ENCODE data around the gene UBE2S. TPM values are rescaled to one million over a fixed set of nuclear protein-coding genes. Genes with fewer than 3 reads are reported as not detected.
"Not testable (repeated sequence)": the region's sequence is repeated elsewhere in the genome, so short reads cannot be mapped to it uniquely, and the experiment has no call there.

Gene UBE2S
- total RNA-seq, result 1 to 10 TPM; 7.2 to 9.0 (median 8.9) TPM

DNA sequence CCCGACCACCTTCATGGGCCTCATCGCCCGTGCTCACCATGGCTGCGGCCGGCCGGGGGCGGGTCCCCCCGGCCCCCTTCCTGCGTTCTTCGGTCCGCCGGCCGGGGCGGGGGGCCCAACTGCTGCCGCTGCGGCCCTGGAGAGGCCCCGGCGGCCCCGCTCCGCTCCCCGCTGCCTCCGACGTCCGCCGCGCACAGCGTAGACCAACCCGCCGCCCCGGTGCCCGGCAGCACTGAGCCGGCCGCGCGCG, at the start of gene UBE2S:
UBE2S (minus strand) TSS at position 239 of the 250 bp plus-strand sequence; CDS start at position 40, 199 bp downstream.
- intact Hi-C loops (cut with DNase I; ENCODE audit: low total_unique reads); H3K36me3 ChIP-seq; DNase-seq (ENCODE audit: low spot score in 2 of 2); H3K9me3 ChIP-seq; H3K27me3 ChIP-seq; H3K4me1 ChIP-seq: not testable (repeated sequence)
- Histone ChIP-seq H3K4me3 (peak within 1 kb of the TSS; percentile 94 to 95 (median 95)), H3K27ac (peak within 1 kb of the TSS; percentile 93 to 99)
- peak in 2 of 3 donors; percentile 95 to 98 for TF ChIP-seq POLR2AphosphoS5 (IDR thresholded peaks at IDR 0.05)

- H3K4me1 ChIP-seq, result peaks cover 4 to 13% of the 10 kb centered on the region in 2 donors
- TF ChIP-seq POLR2AphosphoS5 (IDR thresholded peaks at IDR 0.05) (no peak), POLR2A (IDR thresholded peaks at IDR 0.05) (no peak)
- TF ChIP-seq, protein P1, sequence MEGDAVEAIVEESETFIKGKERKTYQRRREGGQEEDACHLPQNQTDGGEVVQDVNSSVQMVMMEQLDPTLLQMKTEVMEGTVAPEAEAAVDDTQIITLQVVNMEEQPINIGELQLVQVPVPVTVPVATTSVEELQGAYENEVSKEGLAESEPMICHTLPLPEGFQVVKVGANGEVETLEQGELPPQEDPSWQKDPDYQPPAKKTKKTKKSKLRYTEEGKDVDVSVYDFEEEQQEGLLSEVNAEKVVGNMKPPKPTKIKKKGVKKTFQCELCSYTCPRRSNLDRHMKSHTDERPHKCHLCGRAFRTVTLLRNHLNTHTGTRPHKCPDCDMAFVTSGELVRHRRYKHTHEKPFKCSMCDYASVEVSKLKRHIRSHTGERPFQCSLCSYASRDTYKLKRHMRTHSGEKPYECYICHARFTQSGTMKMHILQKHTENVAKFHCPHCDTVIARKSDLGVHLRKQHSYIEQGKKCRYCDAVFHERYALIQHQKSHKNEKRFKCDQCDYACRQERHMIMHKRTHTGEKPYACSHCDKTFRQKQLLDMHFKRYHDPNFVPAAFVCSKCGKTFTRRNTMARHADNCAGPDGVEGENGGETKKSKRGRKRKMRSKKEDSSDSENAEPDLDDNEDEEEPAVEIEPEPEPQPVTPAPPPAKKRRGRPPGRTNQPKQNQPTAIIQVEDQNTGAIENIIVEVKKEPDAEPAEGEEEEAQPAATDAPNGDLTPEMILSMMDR (IDR thresholded peaks at IDR 0.05), result no peak
- no peak overlapping the region for H3K4me3 ChIP-seq
- no peak for DNase-seq (ENCODE audit: low spot score in 2 of 2)
- no peaks in the 10 kb centered on the region for H3K9me3 ChIP-seq
- H3K27ac ChIP-seq, result no peak overlapping the region
- H3K27me3 ChIP-seq, result peaks cover 7 to 15% of the 10 kb centered on the region in 2 donors
- intact Hi-C loops (cut with DNase I; ENCODE audit: low total_unique reads), result loop anchor here (5.0 kb wide), 1 partner anchor 926 kb away; no protein-coding TSS in a partner anchor
- H3K36me3 ChIP-seq, result no peaks in the 10 kb centered on the region
These were observed 48.8 kb upstream of the UBE2S start for GRCh38 chr19:55456347-55456746.

DNA sequence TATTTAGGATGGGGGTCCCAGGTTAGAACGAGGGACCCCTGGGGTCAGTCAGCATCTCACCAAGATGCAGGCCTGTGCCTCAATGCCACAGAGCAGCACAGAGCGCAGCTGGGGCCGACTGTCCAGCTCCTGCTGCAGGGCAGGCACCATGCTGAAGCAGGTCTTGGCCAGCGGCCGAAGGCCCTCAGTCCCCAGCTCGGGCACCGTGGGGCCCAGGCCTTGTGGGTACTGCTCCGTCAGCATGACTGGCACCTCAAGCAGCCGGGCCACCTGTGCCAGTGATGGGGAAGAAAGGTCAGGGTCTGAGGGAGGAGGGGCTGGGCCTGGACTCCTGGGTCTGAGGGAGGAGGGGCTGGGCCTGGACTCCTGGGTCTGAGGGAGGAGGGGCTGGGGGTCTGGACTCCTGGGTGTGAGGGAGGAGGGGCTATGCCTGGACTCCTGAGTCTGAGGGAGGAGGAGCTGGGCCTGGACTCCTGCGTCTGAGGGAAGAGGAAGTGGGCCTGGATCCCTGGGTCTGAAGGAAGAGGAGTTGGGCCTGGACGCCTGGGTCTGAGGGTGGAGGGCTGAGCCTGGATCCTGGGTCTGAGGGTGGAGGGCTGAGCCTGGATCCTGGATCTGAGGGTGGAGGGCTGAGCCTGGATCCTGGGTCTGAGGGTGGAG, 48.1 kb upstream of the UBE2S start:
- intact Hi-C loops (cut with DNase I; ENCODE audit: low total_unique reads), result loop anchor here (5.0 kb wide), 1 partner anchor 927 kb away; no protein-coding TSS in a partner anchor
- DNase-seq (ENCODE audit: low spot score in 2 of 2), result no peak
- peaks cover 4 to 15% of the 10 kb centered on the region in 2 donors for H3K4me1 ChIP-seq
- no peak overlapping the region for H3K27ac ChIP-seq
- H3K4me3 ChIP-seq, result no peak overlapping the region
- TF ChIP-seq POLR2AphosphoS5 (IDR thresholded peaks at IDR 0.05) (no peak), POLR2A (IDR thresholded peaks at IDR 0.05) (no peak)
- TF ChIP-seq, protein P1 (IDR thresholded peaks at IDR 0.05), result no peak
- no peaks in the 10 kb centered on the region for H3K36me3 ChIP-seq
- H3K27me3 ChIP-seq, result peaks cover 12 to 21% of the 10 kb centered on the region in 2 donors
- H3K9me3 ChIP-seq, result no peaks in the 10 kb centered on the region

DNA sequence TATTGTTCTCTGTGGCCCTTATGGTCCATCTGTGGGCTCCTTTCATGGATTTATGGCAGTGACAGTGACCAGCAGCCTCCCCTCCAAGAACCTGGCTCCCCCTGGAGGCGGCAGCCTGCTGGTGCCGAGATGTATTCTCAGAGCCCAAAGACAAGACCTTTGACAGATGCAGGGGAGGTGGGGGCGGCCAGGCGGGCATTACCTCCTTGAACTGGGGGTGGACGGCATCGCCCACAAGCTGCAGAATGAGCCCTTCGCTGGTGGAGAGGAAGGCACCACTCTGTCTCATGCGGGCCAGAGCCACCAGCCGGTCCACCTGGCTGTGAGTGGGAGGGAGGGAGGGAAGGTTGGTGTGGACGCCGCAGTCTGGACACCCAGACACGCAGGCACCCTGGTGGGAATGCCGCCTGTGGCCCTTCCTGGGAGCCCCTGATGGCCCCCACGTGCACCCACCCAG, 47.2 kb upstream of the UBE2S start:
- Histone ChIP-seq H3K36me3 (no peaks in the 10 kb centered on the region), H3K9me3 (no peaks in the 10 kb centered on the region), H3K4me1 (peaks cover 0 to 15% of the 10 kb centered on the region in 2 donors), H3K4me3 (no peak overlapping the region), H3K27me3 (peaks cover 12 to 22% of the 10 kb centered on the region in 2 donors), H3K27ac (no peak overlapping the region)
- TF ChIP-seq POLR2A (IDR thresholded peaks at IDR 0.05) (no peak), POLR2AphosphoS5 (IDR thresholded peaks at IDR 0.05) (no peak)
- TF ChIP-seq, protein P1 (IDR thresholded peaks at IDR 0.05), result peak in 1 of 3 donors; percentile 33
- intact Hi-C loops (cut with DNase I; ENCODE audit: low total_unique reads), result loop anchor here (5.0 kb wide), 1 partner anchor 927 kb away; no protein-coding TSS in a partner anchor
- no peak for DNase-seq (ENCODE audit: low spot score in 2 of 2)

DNA sequence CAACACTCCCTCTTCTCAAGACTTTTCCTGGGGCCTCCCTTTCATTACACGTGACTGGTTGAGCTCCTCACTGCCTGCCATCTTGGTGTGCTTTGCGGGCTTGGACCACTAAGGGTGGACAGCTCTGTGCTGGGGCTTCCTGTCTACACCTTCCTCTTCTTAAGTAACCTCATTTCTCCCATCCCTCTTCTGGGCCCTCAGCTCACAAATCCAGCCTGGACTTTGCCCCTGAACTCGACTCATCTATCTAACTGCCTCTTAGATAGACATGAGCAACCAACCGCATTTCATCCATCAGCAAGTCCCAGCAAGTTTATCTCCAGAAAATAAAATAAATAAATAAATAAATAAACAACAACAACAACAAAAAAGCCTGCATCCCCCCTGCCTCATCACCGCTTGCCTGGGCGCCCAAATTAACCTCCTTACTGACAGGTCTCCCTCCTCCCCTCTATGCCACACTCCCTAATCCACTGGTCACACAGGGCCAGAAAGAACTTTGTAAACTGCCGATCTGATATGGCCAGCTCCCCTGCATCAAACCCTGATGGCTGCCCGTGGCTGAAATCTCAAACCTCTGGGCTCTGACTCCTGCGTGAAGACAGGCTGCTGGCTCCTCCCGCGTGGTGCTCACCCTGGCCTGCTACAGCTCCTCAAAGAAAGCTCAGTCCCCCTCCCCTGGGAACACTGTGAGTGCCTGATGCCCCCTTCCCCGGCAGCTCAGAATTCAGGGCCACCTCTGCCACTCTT, 46.1 kb upstream of the UBE2S start:
- H3K4me3 ChIP-seq, result no peak overlapping the region
- intact Hi-C loops (cut with DNase I; ENCODE audit: low total_unique reads), result no loop called here
- H3K4me1 ChIP-seq, result peaks cover 0 to 15% of the 10 kb centered on the region in 2 donors
- no peak overlapping the region for H3K27ac ChIP-seq
- no peaks in the 10 kb centered on the region for H3K9me3 ChIP-seq
- TF ChIP-seq, protein P1 (IDR thresholded peaks at IDR 0.05), result no peak
- TF ChIP-seq POLR2AphosphoS5 (IDR thresholded peaks at IDR 0.05), result no peak
- no peak for TF ChIP-seq POLR2A (IDR thresholded peaks at IDR 0.05)
- no peaks in the 10 kb centered on the region for H3K36me3 ChIP-seq
- no peak for DNase-seq (ENCODE audit: low spot score in 2 of 2)
- H3K27me3 ChIP-seq, result peaks cover 12 to 30% of the 10 kb centered on the region in 2 donors

Measured in breast epithelium (tissue), 4 donors.